ENCODE data around the gene FLNA.
"Not testable (repeated sequence)": the region's sequence is repeated elsewhere in the genome, so short reads cannot be mapped to it uniquely, and the experiment has no call there.

Gene FLNA

GRCh38 chrX:154351183-154352011 is 23.0 kb downstream of the FLNA start:
- no peak for TF ChIP-seq ZNF274 (IDR thresholded peaks at IDR 0.05; ENCODE audit: low read depth, low read length)
- no peak overlapping the region for H3K4me3 ChIP-seq (ENCODE audit: low read length)

GRCh38 chrX:154350429-154351182 is 23.8 kb downstream of the FLNA start:
- no peak overlapping the region for H3K4me3 ChIP-seq (ENCODE audit: low read length)
- TF ChIP-seq ZNF274 (IDR thresholded peaks at IDR 0.05; ENCODE audit: low read depth, low read length), result no peak

- H3K4me3 ChIP-seq (ENCODE audit: low read length), result no peak overlapping the region
- TF ChIP-seq ZNF274 (IDR thresholded peaks at IDR 0.05; ENCODE audit: low read depth, low read length), result no peak
Observed at GRCh38 chrX:154349979-154350378, 24.5 kb downstream of the FLNA start.

- no peak for TF ChIP-seq ZNF274 (IDR thresholded peaks at IDR 0.05; ENCODE audit: low read depth, low read length)
- H3K4me3 ChIP-seq (ENCODE audit: low read length), result no peak overlapping the region
Observed at GRCh38 chrX:154349359-154349935, 25.0 kb downstream of the FLNA start.

GRCh38 chrX:154348646-154349358 is 25.6 kb downstream of the FLNA start:
- no peak overlapping the region for H3K4me3 ChIP-seq (ENCODE audit: low read length)
- TF ChIP-seq ZNF274 (IDR thresholded peaks at IDR 0.05; ENCODE audit: low read depth, low read length), result no peak

GRCh38 chrX:154348114-154348531 is 26.3 kb downstream of the FLNA start:
- no peak for TF ChIP-seq ZNF274 (IDR thresholded peaks at IDR 0.05; ENCODE audit: low read depth, low read length)
- no peak overlapping the region for H3K4me3 ChIP-seq (ENCODE audit: low read length)

GRCh38 chrX:154343620-154344019 is 30.8 kb downstream of the FLNA start:
- not testable (repeated sequence) for H3K4me3 ChIP-seq (ENCODE audit: low read length)

- not testable (repeated sequence) for H3K4me3 ChIP-seq (ENCODE audit: low read length)
Observed at GRCh38 chrX:154343063-154343462, 31.4 kb downstream of the FLNA start.

GRCh38 chrX:154341399-154342298 is 32.8 kb downstream of the FLNA start:
- H3K4me3 ChIP-seq (ENCODE audit: low read length), result not testable (repeated sequence)

GRCh38 chrX:154334496-154334895 is 39.9 kb downstream of the FLNA start:
- no peak for TF ChIP-seq ZNF274 (IDR thresholded peaks at IDR 0.05; ENCODE audit: low read depth, low read length)
- H3K4me3 ChIP-seq (ENCODE audit: low read length), result no peak overlapping the region

GRCh38 chrX:154333837-154334271 is 40.6 kb downstream of the FLNA start:
- TF ChIP-seq ZNF274 (IDR thresholded peaks at IDR 0.05; ENCODE audit: low read depth, low read length), result no peak
- H3K4me3 ChIP-seq (ENCODE audit: low read length), result no peak overlapping the region

- no peak overlapping the region for H3K4me3 ChIP-seq (ENCODE audit: low read length)
- TF ChIP-seq ZNF274 (IDR thresholded peaks at IDR 0.05; ENCODE audit: low read depth, low read length), result no peak
Observed at GRCh38 chrX:154333116-154333515, 41.3 kb downstream of the FLNA start.

- TF ChIP-seq ZNF274 (IDR thresholded peaks at IDR 0.05; ENCODE audit: low read depth, low read length), result no peak
- no peak overlapping the region for H3K4me3 ChIP-seq (ENCODE audit: low read length)
Observed at GRCh38 chrX:154332561-154332960, 41.9 kb downstream of the FLNA start.

Measured in GM08714 (cell line).